IPS-15b (cell line): Measurements from ENCODE around the gene MTAP.

Source experiments
- H3K27me3 ChIP-seq: one replicate; pipeline ENCODE4 v1.6.1; 2013; ENCODE audit warnings: low read length; ENCODE audit not compliant: control insufficient read depth, insufficient read depth
- H3K36me3 ChIP-seq: one replicate; pipeline ENCODE4 v1.6.1; 2013; ENCODE audit warnings: low read length; ENCODE audit not compliant: control insufficient read depth, insufficient read depth
- H3K4me1 ChIP-seq: one replicate; pipeline ENCODE4 v1.6.1; 2013; ENCODE audit warnings: mild to moderate bottlenecking, low read length; ENCODE audit not compliant: control insufficient read depth, insufficient read depth
- H3K4me3 ChIP-seq: one replicate; pipeline ENCODE4 v1.5.1; 2013; ENCODE audit warnings: low read depth, low read length
- H3K9ac ChIP-seq: one replicate; pipeline ENCODE4 v1.6.1; 2013; ENCODE audit warnings: low read depth, mild to moderate bottlenecking, low read length
- H3K9me3 ChIP-seq: one replicate; pipeline ENCODE4 v1.6.1; 2013; ENCODE audit warnings: mild to moderate bottlenecking, low read length; ENCODE audit not compliant: control insufficient read depth, insufficient read depth

The MTAP gene

GRCh38 chr9:21967169-21967568, 164.7 kb downstream of the MTAP start:
- H3K27me3 ChIP-seq, result peaks cover 100% of the 10 kb centered on the region
- no peaks in the 10 kb centered on the region for H3K36me3 ChIP-seq
- H3K4me3 ChIP-seq, result peak overlapping the region; percentile 22
- no peaks in the 10 kb centered on the region for H3K9me3 ChIP-seq
- H3K9ac ChIP-seq, result no peak overlapping the region
- peaks cover 3% of the 10 kb centered on the region for H3K4me1 ChIP-seq

- peaks cover 3% of the 10 kb centered on the region for H3K4me1 ChIP-seq
- H3K36me3 ChIP-seq, result no peaks in the 10 kb centered on the region
- H3K9me3 ChIP-seq, result no peaks in the 10 kb centered on the region
- no peak overlapping the region for H3K9ac ChIP-seq
- peak overlapping the region; percentile 22 for H3K4me3 ChIP-seq
- peaks cover 100% of the 10 kb centered on the region for H3K27me3 ChIP-seq
Measured at GRCh38 chr9:21967702-21968101, 165.3 kb downstream of the MTAP start.

- Histone ChIP-seq H3K4me3 (peak overlapping the region; percentile 24), H3K36me3 (no peaks in the 10 kb centered on the region), H3K9me3 (no peaks in the 10 kb centered on the region), H3K9ac (no peak overlapping the region), H3K4me1 (peaks cover 3% of the 10 kb centered on the region), H3K27me3 (peaks cover 100% of the 10 kb centered on the region)
Measured at GRCh38 chr9:21968331-21969010, 166.0 kb downstream of the MTAP start.

- H3K9me3 ChIP-seq, result no peaks in the 10 kb centered on the region
- H3K36me3 ChIP-seq, result no peaks in the 10 kb centered on the region
- peaks cover 5% of the 10 kb centered on the region for H3K4me1 ChIP-seq
- no peak overlapping the region for H3K4me3 ChIP-seq
- H3K9ac ChIP-seq, result no peak overlapping the region
- H3K27me3 ChIP-seq, result peaks cover 100% of the 10 kb centered on the region
Measured at GRCh38 chr9:21969011-21969940, 166.8 kb downstream of the MTAP start.

- no peaks in the 10 kb centered on the region for H3K9me3 ChIP-seq
Measured at GRCh38 chr9:21969951-21970799, 167.7 kb downstream of the MTAP start.

GRCh38 chr9:21970800-21971640, 168.6 kb downstream of the MTAP start:
- Histone ChIP-seq H3K4me1 (peaks cover 8% of the 10 kb centered on the region), H3K36me3 (no peaks in the 10 kb centered on the region), H3K9me3 (no peaks in the 10 kb centered on the region), H3K9ac (no peak overlapping the region), H3K4me3 (peak overlapping the region; percentile 19), H3K27me3 (peaks cover 94% of the 10 kb centered on the region)

More at GRCh38 chr9:21969951-21970799, 167.7 kb downstream of the MTAP start:
- H3K4me3 ChIP-seq, result peak overlapping the region; percentile 19
- no peak overlapping the region for H3K9ac ChIP-seq
- H3K27me3 ChIP-seq, result peaks cover 94% of the 10 kb centered on the region
- H3K4me1 ChIP-seq, result peaks cover 5% of the 10 kb centered on the region
- H3K36me3 ChIP-seq, result no peaks in the 10 kb centered on the region

- Histone ChIP-seq H3K4me3 (no peak overlapping the region), H3K27me3 (peaks cover 94% of the 10 kb centered on the region), H3K36me3 (no peaks in the 10 kb centered on the region), H3K9me3 (no peaks in the 10 kb centered on the region), H3K9ac (no peak overlapping the region), H3K4me1 (peaks cover 8% of the 10 kb centered on the region)
Measured at GRCh38 chr9:21972361-21972760, 169.9 kb downstream of the MTAP start.

GRCh38 chr9:21974343-21974721, 171.9 kb downstream of the MTAP start:
- Histone ChIP-seq H3K27me3 (peaks cover 94% of the 10 kb centered on the region), H3K9ac (no peak overlapping the region), H3K4me1 (peaks cover 8% of the 10 kb centered on the region), H3K36me3 (no peaks in the 10 kb centered on the region), H3K4me3 (peak overlapping the region; percentile 55), H3K9me3 (no peaks in the 10 kb centered on the region)

- H3K4me3 ChIP-seq, result peak overlapping the region; percentile 55
- no peaks in the 10 kb centered on the region for H3K9me3 ChIP-seq
- peaks cover 94% of the 10 kb centered on the region for H3K27me3 ChIP-seq
- H3K36me3 ChIP-seq, result no peaks in the 10 kb centered on the region
- peaks cover 8% of the 10 kb centered on the region for H3K4me1 ChIP-seq
- no peak overlapping the region for H3K9ac ChIP-seq
Measured at GRCh38 chr9:21974722-21975409, 172.4 kb downstream of the MTAP start.

- Histone ChIP-seq H3K4me1 (peaks cover 8% of the 10 kb centered on the region), H3K4me3 (no peak overlapping the region), H3K36me3 (no peaks in the 10 kb centered on the region), H3K9me3 (no peaks in the 10 kb centered on the region), H3K27me3 (peaks cover 89% of the 10 kb centered on the region), H3K9ac (no peak overlapping the region)
Measured at GRCh38 chr9:21976334-21976875, 174.0 kb downstream of the MTAP start.
